Smooth muscle cell (in vitro differentiated cells): ENCODE measurements around the gene CDH13. TPM values are rescaled to one million over a fixed set of nuclear protein-coding genes. Genes with fewer than 3 reads are reported as not detected.

ENCODE experiments used
- DNase-seq: peaks from one replicate; lab custom pipeline; 2025; ENCODE audit not compliant: unreplicated experiment; lab: John Stamatoyannopoulos, UW
- H2AFZ ChIP-seq: fragments of 200-600 bp; sonication (generic); 2 replicates; pipeline ENCODE4 v1.6.0; 2016; ENCODE audit warnings: antibody characterized with exemption, low read depth, mild to moderate bottlenecking
- H3F3A ChIP-seq: fragments of 200-600 bp; sonication (generic); 2 replicates; pipeline ENCODE4 v1.6.0; 2017; ENCODE audit warnings: antibody characterized with exemption, low read depth
- H3K27ac ChIP-seq: fragments of 200-600 bp; sonication (generic); 2 replicates; pipeline ENCODE4 v1.5.1; 2016; ENCODE audit warnings: low read depth, mild to moderate bottlenecking
- H3K27me3 ChIP-seq: fragments of 200-600 bp; sonication (generic); 2 replicates; pipeline ENCODE4 v1.6.1; 2016; ENCODE audit warnings: low read depth, mild to moderate bottlenecking
- H3K36me3 ChIP-seq: fragments of 200-600 bp; sonication (generic); 2 replicates; pipeline ENCODE4 v1.5.1; 2016; ENCODE audit warnings: low read depth
- H3K4me1 ChIP-seq: fragments of 200-600 bp; sonication (generic); 2 replicates; pipeline ENCODE4 v1.5.1; 2016; ENCODE audit warnings: low read depth
- H3K4me2 ChIP-seq: fragments of 200-600 bp; sonication (generic); 2 replicates; pipeline ENCODE4 v1.6.0; 2016; ENCODE audit warnings: mild to moderate bottlenecking
- H3K4me3 ChIP-seq: fragments of 200-600 bp; sonication (generic); 2 replicates; pipeline ENCODE4 v1.5.1; 2016; ENCODE audit warnings: mild to moderate bottlenecking
- H3K79me2 ChIP-seq: fragments of 200-600 bp; sonication (generic); 2 replicates; pipeline ENCODE4 v1.6.0; 2016; ENCODE audit warnings: low read depth, mild to moderate bottlenecking
- H3K9ac ChIP-seq: fragments of 200-600 bp; sonication (generic); 2 replicates; pipeline ENCODE4 v1.6.0; 2016; ENCODE audit warnings: low read depth
- H3K9me3 ChIP-seq: fragments of 200-600 bp; sonication (generic); replicated peaks from 2 replicates; pipeline ENCODE4 v1.5.1; 2016; ENCODE audit warnings: low read depth
- H4K20me1 ChIP-seq: fragments of 200-600 bp; sonication (generic); 2 replicates; pipeline ENCODE4 v1.6.0; 2016; ENCODE audit warnings: low read depth
- CTCF ChIP-seq: fragments of 200-600 bp; sonication (generic); IDR thresholded peaks from 2 replicates; pipeline ENCODE4 v1.5.1; 2017; ENCODE audit warnings: borderline replicate concordance, mild to moderate bottlenecking, antibody characterized with exemption; ENCODE audit not compliant: insufficient read depth, poor library complexity, severe bottlenecking
- WGBS: methylation state at CpG from one replicate; pipeline ENCODE4 v1.1.7; 2016; ENCODE audit warnings: low lambda C conversion rate; 5-methylcytosine and 5-hydroxymethylcytosine counted together
- polyA plus RNA-seq: library from polyadenylated mRNA; unstranded; fragments of >200 nt; fragmentation: Nextera tagmentation; extraction: Ambion mirVana; gene quantifications from 2 replicates; pipeline ENCODE4 v1.2.1, GENCODE V29; 2016
- total RNA-seq: library from RNA; depleted of rRNA; stranded (reverse); fragments of >200 nt; gene quantifications from 2 replicates; pipeline ENCODE4 v1.2.3, GENCODE V29; 2014

CDH13 gene
- total and polyA plus RNA-seq, 2 experiments from 2014 or later = 12.1 to 32.2 TPM

- Histone ChIP-seq H3K79me2 (no peaks in the 10 kb centered on the region), H3K4me2 (no peak overlapping the region), H3K4me1 (no peaks in the 10 kb centered on the region), H3K9me3 (no peaks in the 10 kb centered on the region), H3F3A (no peaks in the 10 kb centered on the region), H3K9ac (no peak overlapping the region), H3K27me3 (no peaks in the 10 kb centered on the region), H2AFZ (no peak overlapping the region), H3K4me3 (no peak overlapping the region), H4K20me1 (no peaks in the 10 kb centered on the region), H3K27ac (no peak overlapping the region), H3K36me3 (no peaks in the 10 kb centered on the region)
- TF ChIP-seq CTCF = no peak
- DNase-seq = no peak
- WGBS = 92% methylated on average over 3 of the region's 3 CpGs
Measured at GRCh38 chr16:83196796-83197195, 570.0 kb downstream of the CDH13 start.

DNA sequence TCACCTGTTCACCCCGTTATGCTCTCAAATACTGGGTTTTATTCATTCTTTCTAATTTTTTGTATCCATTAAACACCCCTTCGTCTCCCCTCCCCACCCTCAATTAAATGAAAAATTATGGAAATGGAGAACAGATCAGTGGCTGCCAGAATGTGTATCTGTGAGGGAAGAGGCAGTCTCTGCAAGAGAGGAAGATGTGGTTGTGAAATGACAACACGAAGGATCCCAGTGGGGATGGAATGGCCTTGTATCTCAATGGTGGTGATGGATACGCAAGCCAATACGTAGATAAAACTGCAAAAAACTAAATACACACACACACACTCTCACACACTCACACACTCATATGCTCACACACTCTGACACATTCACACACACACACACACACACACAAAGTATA lies 570.7 kb downstream of the CDH13 start:
- Histone ChIP-seq H3K4me3 (no peak overlapping the region), H3K4me1 (no peaks in the 10 kb centered on the region), H3F3A (no peaks in the 10 kb centered on the region), H3K27me3 (no peaks in the 10 kb centered on the region), H2AFZ (no peak overlapping the region), H3K9me3 (no peaks in the 10 kb centered on the region), H3K4me2 (no peak overlapping the region), H4K20me1 (no peaks in the 10 kb centered on the region), H3K79me2 (no peaks in the 10 kb centered on the region), H3K36me3 (no peaks in the 10 kb centered on the region), H3K9ac (no peak overlapping the region), H3K27ac (no peak overlapping the region)
- WGBS = 92% methylated on average over 5 of the region's 5 CpGs
- no peak for TF ChIP-seq CTCF
- DNase-seq = no peak

DNA sequence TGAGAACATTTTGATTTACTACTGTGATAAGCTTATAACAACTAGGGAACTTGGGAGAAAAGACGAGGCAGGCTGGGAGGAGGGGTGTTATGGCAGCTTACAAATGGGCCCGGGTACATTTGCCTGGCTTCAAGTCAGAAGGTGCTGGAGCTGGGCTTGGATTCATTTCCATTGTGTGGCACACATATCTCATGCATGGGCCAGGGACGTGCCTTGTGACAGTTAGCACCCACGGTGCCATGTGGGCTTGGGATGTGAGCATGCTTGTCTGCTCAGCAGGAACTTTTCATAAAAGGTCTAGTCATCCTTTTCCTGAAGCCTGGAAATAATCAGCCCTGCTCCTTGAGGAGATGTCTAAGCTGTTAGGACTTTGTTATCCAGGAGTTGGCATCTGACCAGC lies 572.2 kb downstream of the CDH13 start:
- H3K9ac ChIP-seq = no peak overlapping the region
- no peaks in the 10 kb centered on the region for H4K20me1 ChIP-seq
- no peaks in the 10 kb centered on the region for H3K4me1 ChIP-seq
- H3K36me3 ChIP-seq = no peaks in the 10 kb centered on the region
- H3K9me3 ChIP-seq = no peaks in the 10 kb centered on the region
- no peak overlapping the region for H2AFZ ChIP-seq
- no peaks in the 10 kb centered on the region for H3F3A ChIP-seq
- TF ChIP-seq CTCF = no peak
- H3K4me3 ChIP-seq = no peak overlapping the region
- H3K27ac ChIP-seq = no peak overlapping the region
- no peak overlapping the region for H3K4me2 ChIP-seq
- no peaks in the 10 kb centered on the region for H3K79me2 ChIP-seq
- WGBS = 72% methylated on average over 4 of the region's 4 CpGs
- no peaks in the 10 kb centered on the region for H3K27me3 ChIP-seq
- DNase-seq = no peak

DNA sequence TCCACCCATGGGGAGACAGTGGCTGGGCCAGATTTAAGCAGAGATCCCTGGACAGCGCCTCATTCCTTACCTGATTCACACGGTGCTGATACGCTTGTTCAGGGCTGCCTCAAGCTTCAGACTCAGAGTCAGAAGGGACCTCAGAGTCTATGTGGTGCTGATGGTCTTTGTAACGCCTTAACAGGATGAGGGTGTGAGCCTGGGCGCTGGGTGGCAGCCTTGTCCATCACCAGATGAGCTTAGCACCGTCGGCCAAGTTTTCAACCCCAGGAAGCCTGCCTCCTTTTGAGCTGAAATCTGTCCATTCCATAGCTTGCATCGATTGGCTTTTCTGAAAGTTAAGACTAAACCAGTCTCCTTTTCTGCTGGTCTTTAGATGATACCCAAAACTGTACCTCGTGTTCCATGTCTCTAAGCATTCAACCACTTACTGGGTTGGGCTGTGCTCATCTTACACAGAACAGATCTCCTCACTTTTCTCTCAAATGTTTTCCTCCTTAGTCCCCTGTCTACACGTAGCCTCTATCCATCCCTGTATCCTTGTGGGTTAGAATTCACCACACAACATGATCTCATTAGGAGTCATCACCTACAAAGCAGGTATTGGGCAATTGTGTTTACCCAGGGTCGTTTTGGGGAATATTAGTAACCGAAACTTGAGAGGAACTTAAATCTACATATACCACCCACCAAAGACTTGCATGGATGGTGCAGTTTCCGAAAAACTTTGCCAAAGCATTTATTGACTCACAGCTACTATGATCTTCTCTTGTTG lies 573.4 kb downstream of the CDH13 start:
- no peak for TF ChIP-seq CTCF
- H3K9me3 ChIP-seq = no peaks in the 10 kb centered on the region
- H3K4me2 ChIP-seq = no peak overlapping the region
- no peak overlapping the region for H3K27ac ChIP-seq
- no peaks in the 10 kb centered on the region for H3K27me3 ChIP-seq
- H3F3A ChIP-seq = no peaks in the 10 kb centered on the region
- DNase-seq = no peak
- no peaks in the 10 kb centered on the region for H3K79me2 ChIP-seq
- no peak overlapping the region for H3K9ac ChIP-seq
- H3K36me3 ChIP-seq = no peaks in the 10 kb centered on the region
- 76% methylated on average over 13 of the region's 13 CpGs for WGBS
- no peaks in the 10 kb centered on the region for H3K4me1 ChIP-seq
- no peak overlapping the region for H3K4me3 ChIP-seq
- no peaks in the 10 kb centered on the region for H4K20me1 ChIP-seq
- H2AFZ ChIP-seq = no peak overlapping the region
